Left ventricle myocardium inferior (tissue), 1 donor: ENCODE data around the gene OSBPL3. TPM values are rescaled to one million over a fixed set of nuclear protein-coding genes. Genes with fewer than 3 reads are reported as not detected.

ENCODE experiments used
- DNase-seq: peaks from one replicate; pipeline ENCODE4 v3.0.0-alpha.2; 2020
- H3K27ac ChIP-seq: fragments of 200-600 bp; replicated peaks from 2 replicates; pipeline ENCODE4 v1.8.0; 2021
- H3K27me3 ChIP-seq: fragments of 200-600 bp; 2 replicates; pipeline ENCODE4 v1.8.0; 2021; ENCODE audit warnings: low read depth
- H3K36me3 ChIP-seq: fragments of 200-600 bp; 2 replicates; pipeline ENCODE4 v1.8.0; 2021
- H3K4me1 ChIP-seq: fragments of 200-600 bp; 2 replicates; pipeline ENCODE4 v1.8.0; 2021
- H3K4me3 ChIP-seq: fragments of 200-600 bp; 2 replicates; pipeline ENCODE4 v1.8.0; 2021; ENCODE audit warnings: mild to moderate bottlenecking, moderate library complexity
- H3K9me3 ChIP-seq: fragments of 200-600 bp; replicated peaks from 2 replicates; pipeline ENCODE4 v1.8.0; 2021
- intact Hi-C: fragments of 100-400 bp; cut with micrococcal nuclease; formaldehyde crosslinking; loops from one replicate; pipeline ENCODE4 v1.11.0; 2022
- total RNA-seq: library from RNA; stranded (reverse); fragmentation: NEBNext Ultra II Directional; extraction: Animal tissue kit (Norgen Biotek cat#: 25700); gene quantifications from one replicate; pipeline ENCODE4 v1.2.1, GENCODE V29; 2021
- TF ChIP-seq, protein P1 (sequence below): fragments of 200-600 bp; IDR thresholded peaks from 2 replicates; pipeline ENCODE4 v1.8.0; 2021; ENCODE audit warnings: antibody characterized with exemption, mild to moderate bottlenecking, borderline replicate concordance
- donor health status: DM: no; HTN: yes; CAD: no; lungs with severe emphysema.

Gene OSBPL3
- total RNA-seq, 1 donor from 2014 or later, result 4.3 TPM

DNA sequence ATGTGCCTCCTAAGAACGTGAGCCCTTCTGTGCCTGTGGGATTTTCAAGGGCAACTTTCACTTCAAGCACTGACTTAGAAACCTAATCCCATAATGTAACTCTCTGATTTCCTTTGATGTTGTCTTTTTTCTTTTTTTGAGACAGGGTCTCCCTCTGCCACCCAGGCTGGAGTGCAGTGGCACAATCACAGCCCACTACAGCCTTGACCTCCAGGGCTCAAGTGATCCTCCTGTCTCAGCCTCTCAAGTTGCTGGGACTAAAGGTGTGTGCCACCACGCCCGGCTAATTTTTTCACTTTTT lies 158.3 kb downstream of the OSBPL3 start:
- Histone ChIP-seq H3K4me1 (peaks cover 41% of the 10 kb centered on the region), H3K9me3 (no peaks in the 10 kb centered on the region), H3K27ac (peak overlapping the region; percentile 49), H3K36me3 (no peaks in the 10 kb centered on the region), H3K27me3 (no peaks in the 10 kb centered on the region), H3K4me3 (no peak overlapping the region)
- DNase-seq, result no peak
- intact Hi-C loops, result loop anchor here (5.0 kb wide), 1 partner anchor 161 kb away; the partner anchor contains the start of gene OSBPL3
- TF ChIP-seq, protein P1, sequence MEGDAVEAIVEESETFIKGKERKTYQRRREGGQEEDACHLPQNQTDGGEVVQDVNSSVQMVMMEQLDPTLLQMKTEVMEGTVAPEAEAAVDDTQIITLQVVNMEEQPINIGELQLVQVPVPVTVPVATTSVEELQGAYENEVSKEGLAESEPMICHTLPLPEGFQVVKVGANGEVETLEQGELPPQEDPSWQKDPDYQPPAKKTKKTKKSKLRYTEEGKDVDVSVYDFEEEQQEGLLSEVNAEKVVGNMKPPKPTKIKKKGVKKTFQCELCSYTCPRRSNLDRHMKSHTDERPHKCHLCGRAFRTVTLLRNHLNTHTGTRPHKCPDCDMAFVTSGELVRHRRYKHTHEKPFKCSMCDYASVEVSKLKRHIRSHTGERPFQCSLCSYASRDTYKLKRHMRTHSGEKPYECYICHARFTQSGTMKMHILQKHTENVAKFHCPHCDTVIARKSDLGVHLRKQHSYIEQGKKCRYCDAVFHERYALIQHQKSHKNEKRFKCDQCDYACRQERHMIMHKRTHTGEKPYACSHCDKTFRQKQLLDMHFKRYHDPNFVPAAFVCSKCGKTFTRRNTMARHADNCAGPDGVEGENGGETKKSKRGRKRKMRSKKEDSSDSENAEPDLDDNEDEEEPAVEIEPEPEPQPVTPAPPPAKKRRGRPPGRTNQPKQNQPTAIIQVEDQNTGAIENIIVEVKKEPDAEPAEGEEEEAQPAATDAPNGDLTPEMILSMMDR, result no peak

DNA sequence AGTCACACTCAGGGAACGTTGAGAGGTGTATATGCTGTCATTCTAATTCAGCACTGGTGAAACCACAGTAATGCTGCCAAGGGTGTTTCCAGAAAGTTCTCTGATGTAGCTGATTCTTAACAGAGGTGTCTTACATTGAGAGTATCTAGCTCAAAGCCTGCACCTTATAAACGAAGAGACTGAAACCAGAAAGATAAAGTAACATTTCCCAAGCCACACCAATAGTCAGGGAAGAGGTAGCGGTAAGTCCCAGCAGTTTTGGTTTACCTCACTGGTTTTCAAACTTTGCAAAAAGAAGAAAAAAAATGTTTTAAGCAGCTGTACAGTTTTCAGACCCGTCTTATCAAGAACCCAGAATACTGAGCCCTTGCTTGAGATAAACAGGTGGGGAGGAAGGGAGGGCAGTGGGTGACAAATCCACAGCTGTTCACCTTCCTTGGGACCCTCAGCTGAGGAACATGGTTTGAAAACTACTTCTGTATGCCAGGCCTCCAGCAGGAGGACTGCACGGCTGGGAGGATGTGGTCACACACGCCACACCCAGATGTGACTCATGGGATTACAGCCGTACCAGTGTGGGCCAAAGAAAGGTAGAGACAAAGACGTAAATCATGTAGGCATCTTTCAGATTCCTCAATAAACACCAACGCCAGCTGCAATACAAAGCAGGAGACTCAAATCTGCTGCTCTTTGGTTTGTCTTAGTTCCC lies 158.8 kb downstream of the OSBPL3 start:
- Histone ChIP-seq H3K27ac (peak overlapping the region; percentile 49), H3K36me3 (peaks cover under 1% of the 10 kb centered on the region), H3K4me1 (peaks cover 36% of the 10 kb centered on the region), H3K27me3 (no peaks in the 10 kb centered on the region), H3K9me3 (no peaks in the 10 kb centered on the region), H3K4me3 (no peak overlapping the region)
- peak; percentile 22 for DNase-seq
- TF ChIP-seq, protein P1, result peak; percentile 13
- intact Hi-C loops, result loop anchor here (5.0 kb wide), 1 partner anchor 161 kb away; the partner anchor contains the start of gene OSBPL3

DNA sequence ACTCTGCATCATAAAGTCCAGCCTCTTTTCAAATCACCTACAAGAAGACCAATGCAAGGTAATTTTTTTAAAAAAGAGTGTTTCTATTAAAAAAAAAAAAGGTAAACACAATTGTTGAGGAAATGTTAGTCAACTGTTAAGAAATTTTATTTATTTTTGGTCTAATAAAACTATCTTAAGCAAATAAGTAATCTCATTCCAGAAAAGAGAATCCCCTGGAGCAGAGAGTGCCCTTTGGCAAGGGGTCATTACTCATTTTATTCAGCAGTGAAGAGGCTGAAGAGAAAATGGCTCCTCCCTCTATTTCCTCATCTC lies 159.3 kb downstream of the OSBPL3 start:
- intact Hi-C loops, result loop anchor here (5.0 kb wide), 1 partner anchor 162 kb away; the partner anchor contains the start of gene OSBPL3
- H3K27me3 ChIP-seq, result no peaks in the 10 kb centered on the region
- TF ChIP-seq, protein P1, result no peak
- no peak for DNase-seq
- no peaks in the 10 kb centered on the region for H3K9me3 ChIP-seq
- H3K36me3 ChIP-seq, result peaks cover 5% of the 10 kb centered on the region
- H3K4me3 ChIP-seq, result no peak overlapping the region
- H3K27ac ChIP-seq, result peak overlapping the region; percentile 49
- H3K4me1 ChIP-seq, result peaks cover 31% of the 10 kb centered on the region

DNA sequence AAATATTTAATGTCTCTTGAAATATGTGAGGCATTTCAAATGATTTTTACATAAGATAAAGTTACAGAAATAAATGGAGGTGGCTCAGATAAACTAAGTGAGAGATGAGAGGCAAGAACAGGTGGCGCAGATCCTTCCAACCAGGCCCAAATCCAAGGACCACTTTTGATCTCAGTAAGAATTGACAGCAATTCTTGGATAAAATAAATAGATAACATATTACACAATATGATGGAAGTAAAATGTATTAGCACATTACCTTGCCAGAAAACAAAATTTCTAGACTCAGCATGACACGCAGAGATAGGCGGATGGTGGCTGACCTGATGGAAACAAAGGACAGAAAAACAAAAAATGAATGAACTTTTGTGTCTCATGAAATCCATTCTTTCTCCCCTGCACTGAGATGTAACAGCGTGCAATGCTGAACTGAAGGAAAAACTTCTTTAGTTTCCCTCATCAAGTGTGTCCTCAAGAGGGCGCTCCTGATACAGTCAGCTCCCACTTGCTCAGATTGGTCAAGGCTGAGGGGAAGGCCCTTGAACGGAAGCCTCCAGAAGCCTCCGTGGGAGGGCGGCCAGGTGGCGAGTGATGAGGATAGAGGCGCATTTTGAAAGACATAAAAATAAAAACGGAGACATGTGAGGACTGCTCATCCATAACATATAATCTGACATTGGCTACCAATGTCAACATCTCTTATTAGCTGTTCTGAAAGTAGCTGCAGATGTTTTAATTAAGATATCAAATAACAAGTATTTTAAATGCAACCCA lies 159.9 kb downstream of the OSBPL3 start:
- TF ChIP-seq, protein P1, result peak; percentile 92
- Histone ChIP-seq H3K27ac (peak overlapping the region; percentile 49), H3K36me3 (peaks cover 11% of the 10 kb centered on the region), H3K4me3 (no peak overlapping the region), H3K4me1 (peaks cover 25% of the 10 kb centered on the region), H3K27me3 (no peaks in the 10 kb centered on the region), H3K9me3 (no peaks in the 10 kb centered on the region)
- intact Hi-C loops, result loop anchor here (5.0 kb wide), 1 partner anchor 162 kb away; the partner anchor contains the start of gene OSBPL3
- peak; percentile 67 for DNase-seq

DNA sequence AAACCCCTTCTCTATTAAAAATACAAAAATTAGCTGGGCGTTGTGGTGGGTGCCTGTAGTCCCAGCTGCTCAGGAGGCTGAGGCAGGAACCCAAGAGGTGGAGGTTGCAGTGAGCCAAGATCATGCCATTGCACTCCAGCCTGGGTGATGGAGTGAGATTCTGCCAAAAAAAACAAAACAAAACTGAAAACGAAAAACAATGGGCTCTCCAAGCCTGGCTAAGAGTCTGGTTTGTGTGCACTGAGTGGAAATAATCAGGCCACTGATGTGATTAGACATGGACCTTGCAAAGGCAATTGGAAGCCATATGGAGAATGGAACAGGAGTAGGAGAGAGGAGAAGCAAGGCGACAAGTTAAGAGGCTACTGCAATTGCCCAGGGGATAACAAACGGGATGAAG lies 162.6 kb downstream of the OSBPL3 start:
- intact Hi-C loops, result no loop called here
- H3K27me3 ChIP-seq, result no peaks in the 10 kb centered on the region
- H3K4me1 ChIP-seq, result peaks cover 17% of the 10 kb centered on the region
- DNase-seq, result no peak
- no peak overlapping the region for H3K27ac ChIP-seq
- TF ChIP-seq, protein P1, result no peak
- peaks cover 18% of the 10 kb centered on the region for H3K36me3 ChIP-seq
- no peak overlapping the region for H3K4me3 ChIP-seq
- no peaks in the 10 kb centered on the region for H3K9me3 ChIP-seq
